ENCODE results near the gene GABRA5.
A peak's percentile ranks its signal among the peaks of the same experiment; 100 is the strongest.
"Not testable (repeated sequence)": the region's sequence is repeated elsewhere in the genome, so short reads cannot be mapped to it uniquely, and the experiment has no call there.

Gene GABRA5

GRCh38 chr15:26879706-26880105 is 12.8 kb downstream of the GABRA5 start:
- no peak for DNase-seq

DNA sequence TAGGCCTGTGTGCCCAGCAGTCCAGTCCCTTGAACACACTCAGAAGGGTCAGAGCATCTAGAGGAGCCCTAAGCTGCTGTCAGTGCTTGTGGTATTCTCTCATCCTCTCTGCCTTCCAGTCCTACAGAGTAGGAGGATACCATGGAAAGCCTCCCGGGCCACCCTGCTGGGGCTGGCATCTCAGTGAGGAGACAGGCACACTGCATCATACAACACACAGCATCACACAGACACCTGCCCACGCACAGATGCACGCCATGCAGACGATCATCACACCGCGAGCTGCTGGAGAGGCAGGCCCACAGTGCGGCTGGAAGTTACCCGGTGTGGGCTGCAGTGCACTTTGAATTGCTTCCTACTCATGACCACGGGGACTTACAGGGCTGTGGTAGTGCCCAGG is 15.2 kb downstream of the GABRA5 start:
- no peak for DNase-seq

- no peak for DNase-seq
Measured at GRCh38 chr15:26882616-26883365, 15.9 kb downstream of the GABRA5 start.

DNA sequence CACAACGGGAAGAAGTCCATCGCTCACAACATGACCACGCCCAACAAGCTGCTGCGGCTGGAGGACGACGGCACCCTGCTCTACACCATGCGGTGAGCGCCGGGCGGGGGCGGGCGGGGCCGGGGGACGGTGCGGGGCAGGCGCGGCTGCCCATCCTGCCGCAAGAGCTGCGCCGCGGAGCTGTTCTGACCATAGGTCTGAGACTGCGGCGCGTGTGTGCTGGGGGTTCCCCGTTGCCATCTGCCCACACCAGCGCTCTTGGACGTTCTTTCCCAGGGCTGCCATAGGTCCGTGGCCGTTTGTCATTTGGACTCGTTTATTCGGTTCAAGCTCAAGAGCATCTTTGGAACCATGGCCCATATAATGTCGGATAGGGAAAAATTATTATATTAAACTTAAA is 16.6 kb downstream of the GABRA5 start:
- DNase-seq = no peak

DNA sequence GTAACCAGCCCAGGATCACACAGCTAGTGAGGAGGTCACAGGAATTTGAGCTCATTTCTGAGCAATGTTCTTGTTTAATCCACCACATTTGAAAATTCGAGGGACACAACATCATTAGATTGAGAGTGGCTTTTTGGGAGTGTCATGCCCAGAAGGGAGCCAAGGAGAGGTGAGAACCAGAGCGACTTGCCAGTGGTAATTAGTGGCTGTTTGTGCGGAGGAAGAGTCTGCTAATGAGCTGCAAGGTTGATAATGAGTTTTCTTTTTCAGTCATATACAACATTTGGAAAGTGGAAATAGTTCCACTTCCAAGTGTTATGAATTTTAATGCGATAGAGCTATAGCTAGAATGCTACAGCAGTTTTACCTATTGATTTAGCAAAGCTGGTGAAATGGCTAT is 19.7 kb downstream of the GABRA5 start:
- DNase-seq = no peak

GRCh38 chr15:26887926-26888666 is 21.2 kb downstream of the GABRA5 start:
- no peak for DNase-seq

DNA sequence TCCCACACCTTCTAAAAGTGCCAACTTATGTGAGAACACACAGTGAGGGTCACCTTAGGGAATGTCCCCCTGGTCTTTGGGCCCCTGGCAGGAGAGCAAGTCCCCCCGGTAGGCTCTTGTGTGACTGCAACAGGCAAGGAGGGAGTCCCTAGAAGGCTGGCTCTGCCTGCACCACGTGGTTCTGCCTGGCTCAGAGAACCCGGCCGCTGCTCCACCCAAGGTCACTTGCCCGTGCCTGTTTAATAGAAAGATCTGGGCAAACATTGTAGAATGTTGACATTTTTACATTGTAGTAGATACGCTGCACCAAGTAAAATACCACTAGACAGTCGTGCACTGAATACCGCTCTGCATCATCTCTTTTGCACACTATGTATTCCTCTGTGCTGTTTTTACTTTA is 21.9 kb downstream of the GABRA5 start:
- no peak for DNase-seq

GRCh38 chr15:26889298-26889898 is 22.5 kb downstream of the GABRA5 start:
- DNase-seq = peak; percentile 67

GRCh38 chr15:26890451-26890850 is 23.6 kb downstream of the GABRA5 start:
- DNase-seq = no peak

DNA sequence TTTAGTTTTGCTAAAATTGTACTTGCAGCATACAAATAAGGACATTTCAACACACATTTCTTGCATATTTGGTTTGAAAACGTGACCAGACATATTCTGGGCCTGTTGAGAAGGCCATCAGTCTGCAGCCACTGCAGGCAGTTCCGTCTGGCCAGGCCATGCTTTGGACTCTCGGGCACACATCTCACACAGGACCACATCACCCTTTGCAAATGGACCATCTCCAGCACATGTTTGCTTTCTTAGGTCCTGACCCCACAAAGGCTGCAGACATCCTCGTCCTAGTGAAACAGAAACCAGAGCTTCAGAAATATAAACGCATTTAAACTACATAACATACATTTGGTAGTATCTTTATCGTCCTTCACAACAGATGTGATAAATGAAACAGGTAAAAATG is 24.1 kb downstream of the GABRA5 start:
- no peak for DNase-seq

DNA sequence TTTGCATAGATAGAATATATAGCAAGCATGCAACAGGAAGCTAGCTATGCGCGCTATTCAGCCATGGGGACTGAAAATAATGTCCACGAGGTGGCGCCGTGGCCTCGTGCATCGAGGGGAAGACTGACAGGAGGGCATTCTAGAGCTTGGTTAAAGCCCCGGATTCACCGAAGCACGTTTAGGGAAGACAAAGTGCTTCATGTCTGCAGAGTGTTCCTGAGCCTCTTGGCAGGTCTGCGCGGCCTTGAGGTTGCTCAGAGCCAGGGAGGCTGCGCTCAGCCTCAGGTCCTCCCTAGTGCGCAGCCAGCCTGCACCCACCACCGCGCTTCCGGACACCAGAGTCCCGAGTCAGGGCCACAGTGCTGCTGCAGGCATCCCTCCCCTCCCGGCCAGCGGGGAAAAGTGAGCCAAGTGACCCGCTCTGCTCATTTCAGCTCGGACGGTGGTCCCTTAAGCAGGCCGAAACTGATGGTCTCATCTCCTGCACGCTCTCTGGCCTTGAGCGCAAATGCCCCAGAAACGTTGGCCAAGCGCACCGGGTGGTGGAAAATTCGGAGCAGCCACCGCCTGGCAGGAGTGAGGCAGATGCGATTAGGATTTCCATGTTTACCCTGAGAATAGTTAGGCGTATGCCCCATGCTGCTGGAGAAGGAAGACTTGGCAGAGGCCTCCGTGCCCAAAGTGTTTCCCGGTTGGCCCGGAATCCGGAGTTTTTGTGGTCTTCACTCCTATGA is 24.8 kb downstream of the GABRA5 start:
- peak; percentile 64 for DNase-seq

DNA sequence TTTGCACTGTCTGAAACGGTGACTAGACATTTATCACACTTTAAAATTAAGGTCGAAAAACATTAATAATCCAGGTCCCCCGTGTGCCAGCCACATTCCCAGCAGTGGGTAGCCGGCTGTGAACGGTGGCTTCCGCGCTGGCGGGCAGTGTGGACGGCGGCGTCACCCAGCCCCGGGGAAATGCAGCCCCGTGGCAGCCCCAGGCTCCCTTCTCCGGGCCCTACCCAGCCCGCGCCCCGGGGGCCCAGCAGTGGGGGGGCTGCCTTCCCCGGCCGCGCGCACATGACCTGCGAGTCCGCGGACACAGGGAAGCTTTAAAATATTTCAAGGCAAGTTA is 25.3 kb downstream of the GABRA5 start:
- no peak for DNase-seq

GRCh38 chr15:26892678-26893077 is 25.8 kb downstream of the GABRA5 start:
- DNase-seq = no peak

GRCh38 chr15:26893351-26894065 is 26.6 kb downstream of the GABRA5 start:
- DNase-seq = no peak

GRCh38 chr15:26894181-26894580 is 27.3 kb downstream of the GABRA5 start:
- DNase-seq = no peak

DNA sequence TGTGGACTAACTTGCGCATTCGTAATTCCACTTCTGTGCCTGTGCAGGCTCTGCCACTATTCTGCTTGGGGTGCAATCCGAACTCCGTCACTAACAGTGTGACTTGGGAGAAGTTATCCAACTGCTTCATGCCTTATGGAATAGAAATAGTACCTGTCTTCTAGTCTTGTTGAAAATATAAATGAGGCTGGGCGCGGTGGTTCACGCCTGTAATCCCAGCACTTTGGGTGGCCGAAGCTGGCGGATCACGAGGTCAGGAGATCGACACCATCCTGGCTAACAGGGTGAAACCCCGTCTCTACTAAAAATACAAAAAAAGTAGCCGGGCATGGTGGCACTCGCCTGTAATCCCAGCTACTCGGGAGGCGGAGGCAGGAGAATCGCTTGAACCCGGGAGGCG is 28.5 kb downstream of the GABRA5 start:
- not testable (repeated sequence) for DNase-seq

- DNase-seq = no peak
Measured at GRCh38 chr15:26899658-26900057, 32.8 kb downstream of the GABRA5 start.

GRCh38 chr15:26901041-26901440 is 34.2 kb downstream of the GABRA5 start:
- DNase-seq = no peak

GRCh38 chr15:26910715-26911114 is 43.9 kb downstream of the GABRA5 start:
- no peak for DNase-seq

GRCh38 chr15:26921433-26921832 is 54.6 kb downstream of the GABRA5 start:
- DNase-seq = no peak

GRCh38 chr15:26926081-26926480 is 59.2 kb downstream of the GABRA5 start:
- DNase-seq = no peak

DNA sequence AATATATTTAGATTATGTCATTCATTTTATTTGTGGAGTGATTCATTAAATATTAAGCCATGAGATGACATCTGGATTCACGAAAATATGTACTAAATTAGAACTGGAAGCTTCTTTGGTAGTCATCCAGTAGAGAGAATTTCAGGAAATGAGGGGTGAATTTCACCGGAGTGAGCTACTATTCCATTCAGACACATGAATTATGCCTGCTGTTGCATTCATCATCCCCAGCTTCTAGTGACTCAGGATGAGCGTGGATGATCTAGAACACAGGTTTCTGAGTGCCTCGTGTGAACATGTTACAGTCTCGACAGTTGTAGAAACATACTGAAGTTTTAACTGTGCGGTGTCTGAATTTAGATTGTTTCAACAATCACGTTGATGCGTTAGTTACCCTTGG is 61.2 kb downstream of the GABRA5 start:
- no peak for DNase-seq

- no peak for DNase-seq
Measured at GRCh38 chr15:26929588-26929987, 62.7 kb downstream of the GABRA5 start.
